ENCODE data around the gene MORN1.

MORN1 gene

GRCh38 chr1:2431518-2431917 lies 40.2 kb upstream of the MORN1 start:
- Histone ChIP-seq H3K36me3 (replicated peaks; ENCODE audit: low read depth, low read length) (no peaks in the 10 kb centered on the region), H4K20me1 (ENCODE audit: insufficient read depth, low read length) (no peaks in the 10 kb centered on the region), H3K4me2 (ENCODE audit: low read length) (no peak overlapping the region), H3K4me3 (ENCODE audit: low read length) (no peak overlapping the region), H2AFZ (ENCODE audit: low read depth, low read length) (no peak overlapping the region), H3K79me2 (ENCODE audit: low read length) (no peaks in the 10 kb centered on the region), H3K27me3 (ENCODE audit: low read depth, low read length) (no peaks in the 10 kb centered on the region), H3K9ac (ENCODE audit: low read length) (no peak overlapping the region), H3K9me3 (ENCODE audit: insufficient read depth, low read length) (no peaks in the 10 kb centered on the region), H3K27ac (ENCODE audit: low read length) (no peak overlapping the region), H3K4me1 (ENCODE audit: low read length) (no peaks in the 10 kb centered on the region)
- TF ChIP-seq, protein P1, sequence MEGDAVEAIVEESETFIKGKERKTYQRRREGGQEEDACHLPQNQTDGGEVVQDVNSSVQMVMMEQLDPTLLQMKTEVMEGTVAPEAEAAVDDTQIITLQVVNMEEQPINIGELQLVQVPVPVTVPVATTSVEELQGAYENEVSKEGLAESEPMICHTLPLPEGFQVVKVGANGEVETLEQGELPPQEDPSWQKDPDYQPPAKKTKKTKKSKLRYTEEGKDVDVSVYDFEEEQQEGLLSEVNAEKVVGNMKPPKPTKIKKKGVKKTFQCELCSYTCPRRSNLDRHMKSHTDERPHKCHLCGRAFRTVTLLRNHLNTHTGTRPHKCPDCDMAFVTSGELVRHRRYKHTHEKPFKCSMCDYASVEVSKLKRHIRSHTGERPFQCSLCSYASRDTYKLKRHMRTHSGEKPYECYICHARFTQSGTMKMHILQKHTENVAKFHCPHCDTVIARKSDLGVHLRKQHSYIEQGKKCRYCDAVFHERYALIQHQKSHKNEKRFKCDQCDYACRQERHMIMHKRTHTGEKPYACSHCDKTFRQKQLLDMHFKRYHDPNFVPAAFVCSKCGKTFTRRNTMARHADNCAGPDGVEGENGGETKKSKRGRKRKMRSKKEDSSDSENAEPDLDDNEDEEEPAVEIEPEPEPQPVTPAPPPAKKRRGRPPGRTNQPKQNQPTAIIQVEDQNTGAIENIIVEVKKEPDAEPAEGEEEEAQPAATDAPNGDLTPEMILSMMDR (IDR thresholded peaks at IDR 0.05; ENCODE audit: low read depth, low read length), result no peak
- TF ChIP-seq EZH2phosphoT487 (IDR thresholded peaks at IDR 0.05; ENCODE audit: low read depth), result no peak

- H2AFZ ChIP-seq (ENCODE audit: low read depth, low read length), result no peak overlapping the region
- TF ChIP-seq, protein P1 (IDR thresholded peaks at IDR 0.05; ENCODE audit: low read depth, low read length), result no peak
- no peak for TF ChIP-seq EZH2phosphoT487 (IDR thresholded peaks at IDR 0.05; ENCODE audit: low read depth)
- no peaks in the 10 kb centered on the region for H3K36me3 ChIP-seq (replicated peaks; ENCODE audit: low read depth, low read length)
- no peak overlapping the region for H3K4me2 ChIP-seq (ENCODE audit: low read length)
- H3K79me2 ChIP-seq (ENCODE audit: low read length), result no peaks in the 10 kb centered on the region
- no peaks in the 10 kb centered on the region for H3K4me1 ChIP-seq (ENCODE audit: low read length)
- no peaks in the 10 kb centered on the region for H3K27me3 ChIP-seq (ENCODE audit: low read depth, low read length)
- no peak overlapping the region for H3K4me3 ChIP-seq (ENCODE audit: low read length)
- H4K20me1 ChIP-seq (ENCODE audit: insufficient read depth, low read length), result no peaks in the 10 kb centered on the region
- H3K9me3 ChIP-seq (ENCODE audit: insufficient read depth, low read length), result no peaks in the 10 kb centered on the region
- no peak overlapping the region for H3K27ac ChIP-seq (ENCODE audit: low read length)
- no peak overlapping the region for H3K9ac ChIP-seq (ENCODE audit: low read length)
Observed at GRCh38 chr1:2431103-2431502, 39.7 kb upstream of the MORN1 start.

GRCh38 chr1:2430592-2430973 lies 39.2 kb upstream of the MORN1 start:
- no peaks in the 10 kb centered on the region for H3K9me3 ChIP-seq (ENCODE audit: insufficient read depth, low read length)
- TF ChIP-seq, protein P1 (IDR thresholded peaks at IDR 0.05; ENCODE audit: low read depth, low read length), result no peak
- no peak for TF ChIP-seq EZH2phosphoT487 (IDR thresholded peaks at IDR 0.05; ENCODE audit: low read depth)
- H3K4me2 ChIP-seq (ENCODE audit: low read length), result no peak overlapping the region
- H3K4me1 ChIP-seq (ENCODE audit: low read length), result no peaks in the 10 kb centered on the region
- H3K79me2 ChIP-seq (ENCODE audit: low read length), result no peaks in the 10 kb centered on the region
- no peak overlapping the region for H3K4me3 ChIP-seq (ENCODE audit: low read length)
- H3K27ac ChIP-seq (ENCODE audit: low read length), result no peak overlapping the region
- H3K27me3 ChIP-seq (ENCODE audit: low read depth, low read length), result no peaks in the 10 kb centered on the region
- no peak overlapping the region for H3K9ac ChIP-seq (ENCODE audit: low read length)
- no peaks in the 10 kb centered on the region for H3K36me3 ChIP-seq (replicated peaks; ENCODE audit: low read depth, low read length)
- H4K20me1 ChIP-seq (ENCODE audit: insufficient read depth, low read length), result no peaks in the 10 kb centered on the region
- H2AFZ ChIP-seq (ENCODE audit: low read depth, low read length), result no peak overlapping the region

- Histone ChIP-seq H3K79me2 (ENCODE audit: low read length) (no peaks in the 10 kb centered on the region), H3K4me2 (ENCODE audit: low read length) (no peak overlapping the region), H3K9me3 (ENCODE audit: insufficient read depth, low read length) (no peaks in the 10 kb centered on the region), H4K20me1 (ENCODE audit: insufficient read depth, low read length) (no peaks in the 10 kb centered on the region), H2AFZ (ENCODE audit: low read depth, low read length) (no peak overlapping the region), H3K4me1 (ENCODE audit: low read length) (no peaks in the 10 kb centered on the region), H3K36me3 (replicated peaks; ENCODE audit: low read depth, low read length) (no peaks in the 10 kb centered on the region), H3K27ac (ENCODE audit: low read length) (no peak overlapping the region), H3K4me3 (ENCODE audit: low read length) (no peak overlapping the region), H3K9ac (ENCODE audit: low read length) (no peak overlapping the region), H3K27me3 (ENCODE audit: low read depth, low read length) (no peaks in the 10 kb centered on the region)
- TF ChIP-seq, protein P1 (IDR thresholded peaks at IDR 0.05; ENCODE audit: low read depth, low read length), result peak; percentile 46
- no peak for TF ChIP-seq EZH2phosphoT487 (IDR thresholded peaks at IDR 0.05; ENCODE audit: low read depth)
Observed at GRCh38 chr1:2429780-2430591, 38.6 kb upstream of the MORN1 start.

Data from OCI-LY3 (cell line).